ENCODE data around the gene DIRAS1. TPM values are rescaled to one million over a fixed set of nuclear protein-coding genes. Genes with fewer than 3 reads are reported as not detected.

DIRAS1 gene
- total and polyA plus RNA-seq, 2 of the 8 experiments (the other 6 are each of a cell fraction or from before 2014, with no cell fraction given): 20.2 to 22.3 TPM

DNA sequence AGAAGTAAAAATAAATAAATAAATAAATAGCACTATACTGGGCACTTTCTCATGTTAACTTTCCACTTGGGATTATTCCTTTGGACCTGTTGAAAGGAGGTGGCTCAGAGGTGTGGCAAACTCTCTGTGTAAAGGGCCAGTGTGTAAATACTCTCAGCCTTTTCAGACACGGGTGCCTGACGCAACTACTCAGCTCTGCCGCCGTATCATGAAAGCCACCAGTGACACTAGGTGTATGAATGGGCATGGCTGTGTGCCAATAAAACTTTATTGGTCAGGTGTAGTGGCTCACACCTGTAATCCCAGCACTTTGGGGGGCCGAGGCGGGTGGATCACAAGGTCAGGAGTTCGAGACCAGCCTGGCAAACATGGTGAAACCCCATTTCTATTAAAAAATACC is 38.8 kb upstream of the DIRAS1 start:
- no peak overlapping the region for H3K4me3 ChIP-seq (ENCODE audit: extremely low read depth in 1 of 4, insufficient read depth in 2 of 4, low read depth in 3 of 4, low read length in 4 of 4)
- no peak for FAIRE-seq
- ChIA-PET CTCF (ENCODE audit: partially characterized antibody) (interaction anchor here (1.6 to 3.0 kb wide), 2 partner anchors 10 to 111 kb away, joined by 8 to 11 read pairs; no protein-coding TSS in a partner anchor), POLR2A (ENCODE audit: partially characterized antibody) (interaction anchor here (0.5 to 1.1 kb wide), 4 partner anchors 10 to 37 kb away, joined by 3 read pairs; no protein-coding TSS in a partner anchor)
- H3K79me2 ChIP-seq (ENCODE audit: control insufficient read depth in 1 of 2, insufficient read depth in 2 of 2, low read length in 2 of 2): no peaks in the 10 kb centered on the region
- no peak overlapping the region; the same call in 1 of the 2 replicates for H4K8ac ChIP-seq (ENCODE audit: extremely low read depth, insufficient read depth, low read length)
- no peak for DNase-seq (ENCODE audit: low read depth in 1 of 2, low spot score in 2 of 2)
- H3K27ac ChIP-seq (ENCODE audit: low read depth, low read length): no peak overlapping the region
- H3K18ac ChIP-seq (ENCODE audit: extremely low read depth, low read length): no peak overlapping the region
- no peak overlapping the region for H3K56ac ChIP-seq (replicated peaks; ENCODE audit: insufficient read length, low read depth, low read length)
- H2BK15ac ChIP-seq (ENCODE audit: low read length): no peak overlapping the region
- H3K79me1 ChIP-seq (ENCODE audit: low read depth, low read length): no peaks in the 10 kb centered on the region
- H2BK20ac ChIP-seq (ENCODE audit: low read length): no peak overlapping the region
- H3K23me2 ChIP-seq (ENCODE audit: low read depth, low read length): no peaks in the 10 kb centered on the region
- TF ChIP-seq RNF2 (IDR thresholded peaks at IDR 0.05; ENCODE audit: borderline replicate concordance, low read depth, low read length, missing control alignments, poor library complexity, severe bottlenecking) (no peak), SRF (IDR thresholded peaks at IDR 0.05; ENCODE audit: low read depth, low read length) (no peak), TAF1 (IDR thresholded peaks at IDR 0.05; ENCODE audit: low read depth, low read length) (no peak), JUN (IDR thresholded peaks at IDR 0.05; ENCODE audit: low read depth, low read length) (no peak), GABPA (IDR thresholded peaks at IDR 0.05; ENCODE audit: borderline replicate concordance, insufficient read depth, low read length) (no peak), SP2 (IDR thresholded peaks at IDR 0.05; ENCODE audit: low read length) (no peak), HDAC2 (IDR thresholded peaks at IDR 0.05; ENCODE audit: borderline replicate concordance in 1 of 2, low read depth in 2 of 2, low read length in 2 of 2) (no peak), SUZ12 (IDR thresholded peaks at IDR 0.05; ENCODE audit: low read length) (no peak), RBBP5 (IDR thresholded peaks at IDR 0.05; ENCODE audit: borderline replicate concordance, low read depth, low read length) (no peak), TBP (IDR thresholded peaks at IDR 0.05; ENCODE audit: low read depth, low read length) (no peak), CTBP2 (IDR thresholded peaks at IDR 0.05; ENCODE audit: borderline replicate concordance, insufficient read depth, insufficient read length, low read length) (no peak)
- TF ChIP-seq, protein P1, sequence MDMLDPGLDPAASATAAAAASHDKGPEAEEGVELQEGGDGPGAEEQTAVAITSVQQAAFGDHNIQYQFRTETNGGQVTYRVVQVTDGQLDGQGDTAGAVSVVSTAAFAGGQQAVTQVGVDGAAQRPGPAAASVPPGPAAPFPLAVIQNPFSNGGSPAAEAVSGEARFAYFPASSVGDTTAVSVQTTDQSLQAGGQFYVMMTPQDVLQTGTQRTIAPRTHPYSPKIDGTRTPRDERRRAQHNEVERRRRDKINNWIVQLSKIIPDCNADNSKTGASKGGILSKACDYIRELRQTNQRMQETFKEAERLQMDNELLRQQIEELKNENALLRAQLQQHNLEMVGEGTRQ (IDR thresholded peaks at IDR 0.05; ENCODE audit: low read length): no peak
- H2BK5ac ChIP-seq (ENCODE audit: low read depth, low read length): no peak overlapping the region
- H3K23ac ChIP-seq (ENCODE audit: insufficient read length): no peak overlapping the region
- peaks cover 25 to 73% (median 45%) of the 10 kb centered on the region in 4 experiments; a peak in 7 of 8 replicates for H3K36me3 ChIP-seq (ENCODE audit: control insufficient read depth in 2 of 4, insufficient read depth in 4 of 4, low read length in 3 of 4)
- no peaks in the 10 kb centered on the region for H3K27me3 ChIP-seq (replicated peaks in 1 of 4; ENCODE audit: control insufficient read depth in 3 of 4, extremely low read depth in 1 of 4, insufficient read depth in 3 of 4, low read length in 3 of 4)
- H4K5ac ChIP-seq (ENCODE audit: insufficient read length, low read depth, low read length): no peak overlapping the region
- H4K91ac ChIP-seq (replicated peaks; ENCODE audit: insufficient read length, low read length): no peak overlapping the region
- H3K9me3 ChIP-seq (ENCODE audit: insufficient read depth in 2 of 2, low read depth in 1 of 2, low read length in 1 of 2): no peaks in the 10 kb centered on the region
- no peak overlapping the region for H3K9ac ChIP-seq (replicated peaks in 1 of 4; ENCODE audit: extremely low read depth in 1 of 4, low read depth in 3 of 4, low read length in 3 of 4)
- H3K4ac ChIP-seq (replicated peaks; ENCODE audit: insufficient read length, low read depth, low read length): no peak overlapping the region
- H3K4me2 ChIP-seq (ENCODE audit: insufficient read depth in 1 of 2, low read depth in 2 of 2, low read length in 2 of 2): no peak overlapping the region
- H2AK5ac ChIP-seq (ENCODE audit: low read depth, low read length): no peak overlapping the region
- H3K14ac ChIP-seq (ENCODE audit: insufficient read length): no peak overlapping the region
- H4K20me1 ChIP-seq (replicated peaks in 1 of 2; ENCODE audit: control insufficient read depth in 1 of 2, insufficient read depth in 2 of 2, low read length in 2 of 2): peaks cover 4 to 10% of the 10 kb centered on the region in 2 experiments
- H2AFZ ChIP-seq (ENCODE audit: low read length): no peak overlapping the region
- H2BK120ac ChIP-seq (replicated peaks; ENCODE audit: low read depth, low read length): no peak overlapping the region
- no peak overlapping the region for H2BK12ac ChIP-seq (ENCODE audit: low read depth, low read length)
- 92% methylated on average over 7 of the region's 7 CpGs; no CpG with 5 or more reads in 1 of the 2 experiments for WGBS, 2 experiments (ENCODE audit: extremely low coverage in 1 of 2, insufficient coverage in 1 of 2, insufficient read length in 1 of 2, insufficient replicate concordance in 2 of 2, low coverage in 1 of 2, low lambda C conversion rate in 2 of 2, missing lambda C conversion rate in 1 of 2)
- no peaks in the 10 kb centered on the region for H3K4me1 ChIP-seq (replicated peaks in 1 of 4; ENCODE audit: control insufficient read depth in 3 of 4, insufficient read depth in 4 of 4, low read length in 3 of 4)

All from H1 (cell line).